H9 (cell line): ENCODE measurements around the gene MGRN1. TPM values are rescaled to one million over a fixed set of nuclear protein-coding genes. Genes with fewer than 3 reads are reported as not detected.

Experiments used
- DNase-seq: peaks from one replicate; pipeline ENCODE4 v3.0.0-alpha.2; 2017
- H2AFZ ChIP-seq: one replicate; pipeline ENCODE4 v1.6.1; 2013; ENCODE audit warnings: mild to moderate bottlenecking, low read length, control low read depth, moderate library complexity
- H2AK5ac ChIP-seq: 2 replicates; pipeline ENCODE4 v1.6.1; 2013; ENCODE audit warnings: low read length, control low read depth, mixed read lengths; ENCODE audit not compliant: insufficient read length
- H2BK120ac ChIP-seq: one replicate; pipeline ENCODE4 v1.6.1; 2013; ENCODE audit warnings: low read depth, mild to moderate bottlenecking, low read length, control low read depth, inconsistent platforms; ENCODE audit not compliant: poor library complexity, severe bottlenecking
- H2BK12ac ChIP-seq: 2 replicates; pipeline ENCODE4 v1.6.1; 2013; ENCODE audit warnings: low read length, control low read depth, mixed read lengths, low read depth; ENCODE audit not compliant: insufficient read length
- H2BK15ac ChIP-seq: 2 replicates; pipeline ENCODE4 v1.6.1; 2013; ENCODE audit warnings: low read depth, low read length, control low read depth
- H2BK20ac ChIP-seq: one replicate; pipeline ENCODE4 v1.6.1; 2013; ENCODE audit warnings: low read depth, mild to moderate bottlenecking, low read length, control low read depth, inconsistent platforms; ENCODE audit not compliant: poor library complexity, severe bottlenecking
- H2BK5ac ChIP-seq: 2 replicates; pipeline ENCODE4 v1.6.1; 2013; ENCODE audit warnings: low read length, control low read depth, mixed read lengths; ENCODE audit not compliant: insufficient read length
- H3K14ac ChIP-seq: 2 replicates; pipeline ENCODE4 v1.6.1; 2013; ENCODE audit warnings: low read length, control low read depth; ENCODE audit not compliant: insufficient read depth
- H3K18ac ChIP-seq: 2 replicates; pipeline ENCODE4 v1.6.1; 2013; ENCODE audit warnings: low read depth, mild to moderate bottlenecking, mixed read lengths, low read length, control low read depth; ENCODE audit not compliant: insufficient read length
- H3K23ac ChIP-seq: 2 replicates; pipeline ENCODE4 v1.6.1; 2013; ENCODE audit warnings: low read length, control low read depth, mixed read lengths, low read depth; ENCODE audit not compliant: insufficient read length
- H3K23me2 ChIP-seq: 2 replicates; pipeline ENCODE4 v1.6.1; 2013; ENCODE audit warnings: low read depth, mild to moderate bottlenecking, mixed read lengths, low read length, control low read depth; ENCODE audit not compliant: insufficient read length, poor library complexity, severe bottlenecking
- H3K27ac ChIP-seq: 2 replicates; pipeline ENCODE4 v1.5.1; 2013; ENCODE audit warnings: low read length, control low read depth, mixed read lengths, low read depth; ENCODE audit not compliant: insufficient read length
- H3K27me3 ChIP-seq: 2 replicates; pipeline ENCODE4 v1.6.1; 2013; ENCODE audit warnings: low read length, control low read depth, inconsistent platforms; ENCODE audit not compliant: insufficient read depth
- H3K4ac ChIP-seq: 2 replicates; pipeline ENCODE4 v1.6.1; 2013; ENCODE audit warnings: low read depth, mild to moderate bottlenecking, control low read depth, inconsistent platforms, low read length, moderate library complexity
- H3K4me1 ChIP-seq: 2 replicates; pipeline ENCODE4 v1.6.1; 2013; ENCODE audit warnings: low read length, control low read depth, inconsistent platforms; ENCODE audit not compliant: insufficient read depth
- H3K4me2 ChIP-seq: 2 replicates; pipeline ENCODE4 v1.6.1; 2013; ENCODE audit warnings: low read length, control low read depth, mixed read lengths; ENCODE audit not compliant: insufficient read length, insufficient read depth
- H3K56ac ChIP-seq: 2 replicates; pipeline ENCODE4 v1.6.1; 2013; ENCODE audit warnings: low read depth, mild to moderate bottlenecking, mixed read lengths, low read length, control low read depth; ENCODE audit not compliant: insufficient read length
- H3K79me1 ChIP-seq: 2 replicates; pipeline ENCODE4 v1.6.1; 2013; ENCODE audit warnings: low read depth, mild to moderate bottlenecking, moderate library complexity, low read length, control low read depth, inconsistent platforms; ENCODE audit not compliant: insufficient read depth, poor library complexity, severe bottlenecking
- H3K79me2 ChIP-seq: 2 replicates; pipeline ENCODE4 v1.6.1; 2013; ENCODE audit warnings: low read length, control low read depth, inconsistent platforms; ENCODE audit not compliant: insufficient read depth
- H3K9ac ChIP-seq: 2 replicates; pipeline ENCODE4 v1.6.1; 2013; ENCODE audit warnings: low read length, control low read depth, mixed read lengths; ENCODE audit not compliant: insufficient read length; ENCODE audit errors: extremely low read depth
- H3K9me3 ChIP-seq: one replicate; pipeline ENCODE4 v1.6.1; 2013; ENCODE audit warnings: low read depth, low read length, inconsistent platforms; ENCODE audit not compliant: control insufficient read depth
- H3T11ph ChIP-seq: one replicate; pipeline ENCODE4 v1.6.1; 2013; ENCODE audit warnings: mild to moderate bottlenecking, low read length, control low read depth, inconsistent platforms
- H4K20me1 ChIP-seq: one replicate; pipeline ENCODE4 v1.6.1; 2013; ENCODE audit not compliant: control insufficient read depth, insufficient read length, insufficient read depth
- H4K5ac ChIP-seq: 2 replicates; pipeline ENCODE4 v1.6.1; 2013; ENCODE audit warnings: low read depth, mild to moderate bottlenecking, mixed read lengths, low read length, control low read depth; ENCODE audit not compliant: insufficient read length
- H4K8ac ChIP-seq: replicated peaks from 2 replicates; pipeline ENCODE4 v1.6.1; 2013; ENCODE audit warnings: low read length, control low read depth, mixed read lengths, low read depth; ENCODE audit not compliant: insufficient read length
- H4K91ac ChIP-seq: 2 replicates; pipeline ENCODE4 v1.6.1; 2013; ENCODE audit warnings: low read depth, mild to moderate bottlenecking, moderate library complexity, mixed read lengths, low read length, control low read depth; ENCODE audit not compliant: insufficient read length
- H3K27ac Mint-ChIP-seq, 3 experiments: 2 replicates in 2 of 3; 3 replicates in 1 of 3; pipeline ENCODE4 v1.8.0; 2020 to 2021; ENCODE audit warnings: mixed read lengths in 3 of 3, mild to moderate bottlenecking in 1 of 3, moderate library complexity in 1 of 3
- H3K27me3 Mint-ChIP-seq: 2 replicates; pipeline ENCODE4 v1.8.0; 2021; ENCODE audit warnings: low read depth, mild to moderate bottlenecking, moderate library complexity, mixed read lengths
- H3K36me3 Mint-ChIP-seq, 3 experiments: 2 replicates in 2 of 3; 3 replicates in 1 of 3; pipeline ENCODE4 v1.8.0; 2020 to 2021; ENCODE audit warnings: low read depth in 3 of 3, mixed read lengths in 3 of 3; ENCODE audit not compliant: insufficient read depth in 1 of 3
- H3K4me1 Mint-ChIP-seq, 2 experiments: 2 replicates each; pipeline ENCODE4 v1.8.0; 2020; ENCODE audit warnings: mixed read lengths in 2 of 2
- H3K4me3 Mint-ChIP-seq, 2 experiments: 2 replicates in 1 of 2; 3 replicates in 1 of 2; pipeline ENCODE4 v1.8.0; 2020 to 2021; ENCODE audit warnings: mild to moderate bottlenecking in 2 of 2, mixed read lengths in 2 of 2, moderate library complexity in 1 of 2
- H3K9me3 Mint-ChIP-seq, 2 experiments: 2 replicates in 1 of 2; 3 replicates in 1 of 2; pipeline ENCODE4 v1.8.0; 2020; ENCODE audit warnings: mild to moderate bottlenecking in 2 of 2, mixed read lengths in 2 of 2, moderate library complexity in 1 of 2
- WGBS: extraction: QIAGEN DNeasy Blood & Tissue Kit; methylation state at CpG from one replicate; pipeline ENCODE4 v1.1.7; 2013; ENCODE audit warnings: missing lambda C conversion rate, low lambda C conversion rate, mixed read lengths; ENCODE audit not compliant: insufficient read length; ENCODE audit errors: extremely low coverage; 5-methylcytosine and 5-hydroxymethylcytosine counted together
- total RNA-seq: library from RNA; stranded (reverse); gene quantifications from 2 replicates; pipeline ENCODE4 v1.2.1, GENCODE V29; 2021
- TF ChIP-seq, protein P1 (sequence below): fragments of 200-600 bp; sonication (generic); conservative IDR thresholded peaks from 3 replicates; pipeline ENCODE4 v1.8.0; 2021; ENCODE audit warnings: antibody characterized with exemption, mild to moderate bottlenecking

Gene MGRN1
- total RNA-seq, 1 experiment from 2014 or later: 91.6 TPM

DNA sequence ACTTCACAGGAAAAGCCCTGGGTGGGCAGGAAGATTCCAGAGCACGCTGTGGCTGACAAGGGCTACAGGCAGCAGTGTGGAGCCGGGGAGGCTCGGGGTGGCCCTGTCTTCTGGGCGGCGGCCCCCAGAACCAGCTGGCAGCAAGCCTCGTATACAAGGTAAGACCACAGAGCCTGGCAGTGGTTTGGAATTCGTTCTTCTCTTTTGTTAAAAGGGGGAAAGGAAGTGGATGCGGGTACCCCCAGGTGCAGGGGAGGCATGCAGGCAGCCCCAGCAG lies 16.0 kb upstream of the MGRN1 start:
- Histone ChIP-seq H3K56ac (no peak overlapping the region), H3K4ac (no peak overlapping the region), H3K27me3 (no peaks in the 10 kb centered on the region), H3K79me1 (peaks cover 7% of the 10 kb centered on the region), H2BK12ac (no peak overlapping the region), H2AK5ac (no peak overlapping the region), H2BK20ac (no peak overlapping the region), H3K14ac (no peak overlapping the region), H3K9me3 (no peaks in the 10 kb centered on the region), H4K20me1 (no peaks in the 10 kb centered on the region), H3K4me2 (no peak overlapping the region), H3K27ac (no peak overlapping the region), H4K91ac (no peak overlapping the region), H2BK5ac (no peak overlapping the region), H4K5ac (no peak overlapping the region), H4K8ac (no peak overlapping the region), H2AFZ (no peak overlapping the region), H3T11ph (no peak overlapping the region), H2BK120ac (no peak overlapping the region), H2BK15ac (no peak overlapping the region), H3K18ac (no peak overlapping the region), H3K23me2 (peaks cover 3% of the 10 kb centered on the region), H3K4me1 (no peaks in the 10 kb centered on the region), H3K23ac (no peak overlapping the region), H3K79me2 (peaks cover 16% of the 10 kb centered on the region; the same call in 1 of the 2 replicates), H3K9ac (no peak overlapping the region)
- WGBS: no CpG with 5 or more reads among the region's 8 CpGs
- Mint-ChIP-seq H3K36me3 (peaks cover 0 to 25% (median 6%) of the 10 kb centered on the region in 3 experiments; a peak in 4 of 7 replicates), H3K4me3 (no peak overlapping the region), H3K27me3 (no peaks in the 10 kb centered on the region), H3K4me1 (peaks cover 10 to 14% of the 10 kb centered on the region in 2 experiments), H3K9me3 (no peaks in the 10 kb centered on the region), H3K27ac (no peak overlapping the region)
- TF ChIP-seq, protein P1, sequence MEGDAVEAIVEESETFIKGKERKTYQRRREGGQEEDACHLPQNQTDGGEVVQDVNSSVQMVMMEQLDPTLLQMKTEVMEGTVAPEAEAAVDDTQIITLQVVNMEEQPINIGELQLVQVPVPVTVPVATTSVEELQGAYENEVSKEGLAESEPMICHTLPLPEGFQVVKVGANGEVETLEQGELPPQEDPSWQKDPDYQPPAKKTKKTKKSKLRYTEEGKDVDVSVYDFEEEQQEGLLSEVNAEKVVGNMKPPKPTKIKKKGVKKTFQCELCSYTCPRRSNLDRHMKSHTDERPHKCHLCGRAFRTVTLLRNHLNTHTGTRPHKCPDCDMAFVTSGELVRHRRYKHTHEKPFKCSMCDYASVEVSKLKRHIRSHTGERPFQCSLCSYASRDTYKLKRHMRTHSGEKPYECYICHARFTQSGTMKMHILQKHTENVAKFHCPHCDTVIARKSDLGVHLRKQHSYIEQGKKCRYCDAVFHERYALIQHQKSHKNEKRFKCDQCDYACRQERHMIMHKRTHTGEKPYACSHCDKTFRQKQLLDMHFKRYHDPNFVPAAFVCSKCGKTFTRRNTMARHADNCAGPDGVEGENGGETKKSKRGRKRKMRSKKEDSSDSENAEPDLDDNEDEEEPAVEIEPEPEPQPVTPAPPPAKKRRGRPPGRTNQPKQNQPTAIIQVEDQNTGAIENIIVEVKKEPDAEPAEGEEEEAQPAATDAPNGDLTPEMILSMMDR: no peak
- DNase-seq: no peak
